ENCODE data around the gene ARPIN. TPM values are rescaled to one million over a fixed set of nuclear protein-coding genes. Genes with fewer than 3 reads are reported as not detected.

The ARPIN gene
- total and polyA plus RNA-seq, 9 of the 15 experiments (the other 6 are each of a cell fraction or from before 2014, with no cell fraction given) = not detected

DNA sequence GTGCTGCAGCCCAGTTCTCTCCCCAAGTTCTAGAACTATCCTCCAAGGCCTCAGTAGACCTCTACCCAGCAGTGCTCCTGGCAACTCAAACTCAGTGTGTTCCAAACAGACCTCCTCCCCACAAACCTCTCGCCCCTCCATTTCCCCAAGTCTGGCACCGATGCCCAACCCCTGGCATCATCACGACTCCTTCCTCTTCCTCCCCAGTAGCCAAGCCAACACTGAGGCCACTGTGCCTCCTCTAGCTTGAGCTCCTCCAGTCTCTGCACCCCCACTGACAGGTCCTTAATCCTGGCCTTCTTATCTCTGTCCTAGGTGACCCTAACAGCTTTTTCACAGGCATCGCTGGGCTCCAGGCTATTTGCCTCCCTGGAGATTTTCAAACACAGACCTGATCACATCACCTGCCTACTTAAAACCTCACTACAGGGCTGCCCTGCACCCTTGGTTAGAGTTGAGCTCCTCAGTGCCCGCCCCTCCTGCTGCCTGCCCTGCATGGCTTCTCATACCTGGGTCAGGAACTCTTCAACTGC is 6.8 kb downstream of the ARPIN start:
- Histone ChIP-seq H3K4me3 (no peak overlapping the region), H3K9ac (ENCODE audit: insufficient read depth in 1 of 2, low read depth in 2 of 2, low read length in 2 of 2) (no peak overlapping the region), H2AFZ (ENCODE audit: low read depth, low read length) (no peak overlapping the region), H3K27ac (ENCODE audit: extremely low read depth, low read depth, low read length) (no peak overlapping the region), H3K36me3 (ENCODE audit: control insufficient read depth, insufficient read depth, low read length) (no peaks in the 10 kb centered on the region), H3K9me1 (ENCODE audit: control insufficient read depth, insufficient read depth, low read length) (no peaks in the 10 kb centered on the region), H3K4me1 (replicated peaks in 1 of 2; ENCODE audit: control insufficient read depth in 2 of 2, insufficient read depth in 2 of 2, low read length in 2 of 2) (peaks cover 5 to 11% of the 10 kb centered on the region in 2 experiments; a peak in 3 of 5 replicates), H3K27me3 (ENCODE audit: control insufficient read depth in 2 of 2, insufficient read depth in 2 of 2, low read length in 2 of 2) (peaks cover 0 to 16% of the 10 kb centered on the region in 2 experiments; a peak in 2 of 5 replicates), H3K4me2 (ENCODE audit: insufficient read depth, low read length) (no peak overlapping the region), H3K9me3 (replicated peaks; ENCODE audit: control insufficient read depth, insufficient read depth, low read depth, low read length) (no peaks in the 10 kb centered on the region), H4K20me1 (replicated peaks; ENCODE audit: control insufficient read depth, insufficient read depth, low read length) (no peaks in the 10 kb centered on the region), H3K79me2 (ENCODE audit: control insufficient read depth, insufficient read depth, low read length) (no peaks in the 10 kb centered on the region)
- no peak for ATAC-seq
- ChIA-PET CTCF (ENCODE audit: low intra/inter-chr PET ratio) (no interaction called here), POLR2A (interaction anchor here (0.6 to 0.7 kb wide), 2 partner anchors 12 to 20 kb away, joined by 3 read pairs; no protein-coding TSS in a partner anchor)
- intact Hi-C loops (cut with micrococcal nuclease) (no loop called here), in situ Hi-C loops (cut with MboI) (no loop called here)
- no peak for FAIRE-seq
- no TSS peak for BruUV-seq (replicated peaks)
- TF ChIP-seq ZNF57 (CRISPR knock-in tag; IDR thresholded peaks at IDR 0.05) (no peak), KLF10 (CRISPR knock-in tag; IDR thresholded peaks at IDR 0.05) (no peak), SMAD3 (CRISPR knock-in tag; conservative IDR thresholded peaks at IDR 0.05) (no peak), CBX8 (IDR thresholded peaks at IDR 0.05; ENCODE audit: borderline replicate concordance, extremely low read depth, low read depth, low read length, poor library complexity, severe bottlenecking) (no peak), ZNF431 (CRISPR knock-in tag; IDR thresholded peaks at IDR 0.05) (no peak), PREB (CRISPR knock-in tag; IDR thresholded peaks at IDR 0.05) (no peak), EGR1 (conservative IDR thresholded peaks at IDR 0.05) (no peak), ETV1 (tag; conservative IDR thresholded peaks at IDR 0.05; ENCODE audit: low read depth) (no peak), NCOA1 (IDR thresholded peaks at IDR 0.05; ENCODE audit: low read depth) (no peak), TEAD4 (IDR thresholded peaks at IDR 0.05; ENCODE audit: low read length) (no peak), TEAD4 (CRISPR knock-in tag; IDR thresholded peaks at IDR 0.05; ENCODE audit: borderline replicate concordance) (no peak)
- TF ChIP-seq, protein P1, sequence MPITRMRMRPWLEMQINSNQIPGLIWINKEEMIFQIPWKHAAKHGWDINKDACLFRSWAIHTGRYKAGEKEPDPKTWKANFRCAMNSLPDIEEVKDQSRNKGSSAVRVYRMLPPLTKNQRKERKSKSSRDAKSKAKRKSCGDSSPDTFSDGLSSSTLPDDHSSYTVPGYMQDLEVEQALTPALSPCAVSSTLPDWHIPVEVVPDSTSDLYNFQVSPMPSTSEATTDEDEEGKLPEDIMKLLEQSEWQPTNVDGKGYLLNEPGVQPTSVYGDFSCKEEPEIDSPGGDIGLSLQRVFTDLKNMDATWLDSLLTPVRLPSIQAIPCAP (CRISPR knock-in tag; IDR thresholded peaks at IDR 0.05; ENCODE audit: borderline replicate concordance) = no peak
- DNase-seq (ENCODE audit: extremely low read depth in 1 of 4, low spot score in 3 of 4) = no peak
- 5% methylated on average over 4 of the region's 5 CpGs for WGBS (ENCODE audit: insufficient coverage, low coverage, missing lambda C conversion rate)
